ENCODE data around the gene SFMBT1.

- no peak for TF ChIP-seq EZH2 (IDR thresholded peaks at IDR 0.05)
- no peak for TF ChIP-seq CTCF (IDR thresholded peaks at IDR 0.05 in 2 of 3, conservative IDR thresholded peaks at IDR 0.05 in 1 of 3; ENCODE audit: borderline replicate concordance in 1 of 3, insufficient read depth in 1 of 3, low read depth in 2 of 3, low read length in 2 of 3)
- no peak for TF ChIP-seq CBX3 (IDR thresholded peaks at IDR 0.05; ENCODE audit: low read depth)
- no peak for TF ChIP-seq CEBPB (IDR thresholded peaks at IDR 0.05; ENCODE audit: low read depth)
- no peak for TF ChIP-seq EGR1 (IDR thresholded peaks at IDR 0.05; ENCODE audit: low read depth)
These were observed 120.2 kb downstream of the SFMBT1 start for GRCh38 chr3:52925405-52926313.
